T-helper 2 cell treated with Interferon-gamma antibody and Interleukin-4, amounts not matched to agents 5 μg/mL and 100 μg/mL, for 36 hours (primary cell): ENCODE data around the gene RIPPLY3.
"Not testable (repeated sequence)": the region's sequence is repeated elsewhere in the genome, so short reads cannot be mapped to it uniquely, and the experiment has no call there.

ENCODE experiments used
- DNase-seq: peaks from one replicate; pipeline ENCODE4 v3.0.0; 2021; ENCODE audit warnings: low spot score
- H3K27ac Mint-ChIP-seq: one replicate; pipeline ENCODE4 v1.8.0; 2021; ENCODE audit warnings: mild to moderate bottlenecking, mixed read lengths
- H3K27me3 Mint-ChIP-seq: one replicate; pipeline ENCODE4 v1.8.0; 2021; ENCODE audit warnings: low read depth, mixed read lengths
- H3K36me3 Mint-ChIP-seq: one replicate; pipeline ENCODE4 v1.8.0; 2021; ENCODE audit warnings: low read depth, mixed read lengths
- H3K4me1 Mint-ChIP-seq: one replicate; pipeline ENCODE4 v1.8.0; 2021; ENCODE audit warnings: low read depth, mixed read lengths
- H3K4me3 Mint-ChIP-seq: one replicate; pipeline ENCODE4 v1.8.0; 2022; ENCODE audit warnings: mild to moderate bottlenecking, moderate library complexity, mixed read lengths
- H3K9me3 Mint-ChIP-seq: one replicate; pipeline ENCODE4 v1.8.0; 2021; ENCODE audit warnings: mixed read lengths

Gene RIPPLY3

DNA sequence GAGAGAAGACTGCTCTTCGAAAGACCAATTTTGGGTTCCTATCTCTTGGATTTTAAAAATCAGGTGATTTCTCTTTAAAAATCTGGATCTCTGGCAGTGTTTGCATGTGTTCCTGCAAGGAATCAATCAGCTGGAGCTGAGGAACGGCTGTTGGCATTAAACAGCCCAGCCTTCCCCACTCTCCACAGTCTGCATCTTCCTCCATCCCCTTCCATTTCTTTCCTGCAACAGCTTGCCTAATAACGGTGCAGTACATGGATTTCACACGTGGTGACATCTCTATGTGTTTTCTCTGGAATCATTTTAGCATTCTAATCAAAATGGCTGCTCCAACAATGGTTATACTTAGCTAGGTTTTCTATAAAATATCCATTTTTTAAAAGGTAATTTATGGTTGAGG lies 20.0 kb downstream of the RIPPLY3 start:
- Mint-ChIP-seq H3K27ac (no peak overlapping the region), H3K9me3 (no peaks in the 10 kb centered on the region), H3K27me3 (peaks cover 12% of the 10 kb centered on the region), H3K36me3 (no peaks in the 10 kb centered on the region), H3K4me3 (no peak overlapping the region), H3K4me1 (no peaks in the 10 kb centered on the region)
- DNase-seq = no peak

DNA sequence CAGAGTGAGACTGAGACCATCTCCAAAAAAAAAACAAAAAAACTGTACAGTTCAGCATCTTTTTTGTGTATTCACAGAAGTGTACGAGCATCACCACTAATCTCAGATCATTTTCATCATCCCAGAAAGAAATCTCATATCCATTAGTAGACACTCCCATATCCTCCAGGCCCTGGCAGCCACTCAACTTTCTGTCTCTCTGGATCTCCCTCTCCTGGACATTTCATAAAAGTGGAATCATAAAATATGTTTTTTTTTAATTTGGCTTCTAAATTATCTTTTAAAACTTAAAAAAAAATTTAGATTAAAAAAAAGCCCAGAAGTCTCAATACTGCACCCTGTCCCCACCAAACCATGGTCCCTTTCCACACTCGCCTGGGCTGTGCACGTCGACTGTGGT lies 22.1 kb downstream of the RIPPLY3 start:
- H3K27me3 Mint-ChIP-seq = peaks cover 9% of the 10 kb centered on the region
- no peaks in the 10 kb centered on the region for H3K36me3 Mint-ChIP-seq
- H3K4me3 Mint-ChIP-seq = no peak overlapping the region
- no peak overlapping the region for H3K27ac Mint-ChIP-seq
- H3K4me1 Mint-ChIP-seq = peaks cover 2% of the 10 kb centered on the region
- no peak for DNase-seq
- no peaks in the 10 kb centered on the region for H3K9me3 Mint-ChIP-seq

GRCh38 chr21:37030864-37031263 lies 24.4 kb downstream of the RIPPLY3 start:
- Mint-ChIP-seq H3K27me3 (peaks cover 11% of the 10 kb centered on the region), H3K4me1 (peaks cover 2% of the 10 kb centered on the region), H3K4me3 (no peak overlapping the region), H3K36me3 (no peaks in the 10 kb centered on the region), H3K27ac (no peak overlapping the region), H3K9me3 (no peaks in the 10 kb centered on the region)
- DNase-seq = no peak

DNA sequence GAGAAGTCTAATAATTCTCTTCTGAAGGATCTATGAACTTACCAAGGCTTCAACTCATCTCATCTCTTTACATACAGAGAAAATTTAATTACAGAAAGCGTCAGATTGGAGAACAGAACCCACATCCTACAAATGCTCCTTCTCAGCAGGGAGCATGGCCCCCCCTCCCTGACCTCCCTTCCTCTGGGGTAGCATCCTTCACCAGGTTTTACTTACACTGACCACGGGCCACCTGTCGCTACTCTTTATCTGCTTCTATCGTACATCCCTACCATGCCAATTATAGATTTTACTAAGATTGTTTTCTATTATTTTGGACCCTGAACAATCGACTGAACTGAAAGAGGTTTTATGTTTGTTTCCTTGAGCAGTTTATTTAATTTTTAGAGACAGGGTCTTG lies 25.8 kb downstream of the RIPPLY3 start:
- H3K27me3 Mint-ChIP-seq = peaks cover 4% of the 10 kb centered on the region
- H3K27ac Mint-ChIP-seq = no peak overlapping the region
- DNase-seq = no peak
- H3K4me1 Mint-ChIP-seq = peaks cover 2% of the 10 kb centered on the region
- no peak overlapping the region for H3K4me3 Mint-ChIP-seq
- no peaks in the 10 kb centered on the region for H3K36me3 Mint-ChIP-seq
- H3K9me3 Mint-ChIP-seq = no peaks in the 10 kb centered on the region

GRCh38 chr21:37032877-37033471 lies 26.5 kb downstream of the RIPPLY3 start:
- Mint-ChIP-seq H3K36me3 (no peaks in the 10 kb centered on the region), H3K27ac (no peak overlapping the region), H3K27me3 (peaks cover 6% of the 10 kb centered on the region), H3K9me3 (no peaks in the 10 kb centered on the region), H3K4me3 (no peak overlapping the region), H3K4me1 (peaks cover 2% of the 10 kb centered on the region)
- no peak for DNase-seq

- H3K27ac Mint-ChIP-seq, H3K4me1 Mint-ChIP-seq, DNase-seq, H3K4me3 Mint-ChIP-seq, H3K9me3 Mint-ChIP-seq, H3K36me3 Mint-ChIP-seq, H3K27me3 Mint-ChIP-seq: not testable (repeated sequence)
These were observed 27.9 kb downstream of the RIPPLY3 start for GRCh38 chr21:37034394-37034793.

DNA sequence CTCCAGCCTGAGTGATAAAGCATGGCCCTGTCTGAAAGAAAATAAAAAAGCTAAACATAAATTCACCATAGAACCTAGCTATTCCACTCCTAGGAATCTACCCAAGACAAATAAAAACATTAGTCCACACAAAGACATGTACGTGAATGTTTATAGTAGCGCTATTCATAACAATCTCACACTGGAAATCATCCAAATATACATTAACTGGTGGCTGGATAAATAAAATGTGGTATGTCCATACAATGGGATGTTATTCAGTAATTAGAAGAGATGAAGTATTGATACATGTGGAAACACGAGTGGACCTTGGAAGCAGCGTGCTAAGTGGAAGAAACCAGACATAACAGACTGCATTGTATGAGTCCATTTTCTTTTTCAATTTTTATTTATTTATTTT lies 29.7 kb downstream of the RIPPLY3 start:
- no peaks in the 10 kb centered on the region for H3K9me3 Mint-ChIP-seq
- peaks cover 9% of the 10 kb centered on the region for H3K27me3 Mint-ChIP-seq
- no peaks in the 10 kb centered on the region for H3K36me3 Mint-ChIP-seq
- H3K27ac Mint-ChIP-seq = no peak overlapping the region
- DNase-seq = no peak
- H3K4me3 Mint-ChIP-seq = no peak overlapping the region
- H3K4me1 Mint-ChIP-seq = peaks cover 2% of the 10 kb centered on the region

GRCh38 chr21:37039411-37040075 lies 33.0 kb downstream of the RIPPLY3 start:
- Mint-ChIP-seq H3K27me3 (peaks cover 5% of the 10 kb centered on the region), H3K4me1 (peaks cover under 1% of the 10 kb centered on the region), H3K4me3 (no peak overlapping the region), H3K36me3 (no peaks in the 10 kb centered on the region), H3K9me3 (no peaks in the 10 kb centered on the region), H3K27ac (no peak overlapping the region)
- no peak for DNase-seq

DNA sequence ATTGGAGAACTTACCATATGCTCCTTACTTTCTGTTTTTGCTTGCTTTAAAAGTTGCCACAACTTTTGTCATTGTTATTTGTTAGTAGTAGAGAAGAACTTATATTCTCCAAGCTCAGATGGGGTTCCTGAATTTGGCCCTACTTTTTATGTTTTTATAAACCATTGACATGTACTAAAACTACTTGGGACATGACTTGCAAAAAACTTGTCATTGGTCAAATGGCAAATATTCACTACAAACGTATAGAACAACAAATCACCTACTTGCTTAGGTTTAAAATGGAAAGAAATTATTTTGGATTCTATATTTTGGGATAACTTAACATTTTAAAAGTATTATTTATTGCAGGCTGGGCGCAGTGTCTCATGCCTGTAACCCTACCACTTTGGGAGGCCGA lies 33.7 kb downstream of the RIPPLY3 start:
- no peaks in the 10 kb centered on the region for H3K9me3 Mint-ChIP-seq
- H3K27me3 Mint-ChIP-seq = peaks cover 5% of the 10 kb centered on the region
- no peaks in the 10 kb centered on the region for H3K36me3 Mint-ChIP-seq
- peaks cover 6% of the 10 kb centered on the region for H3K4me1 Mint-ChIP-seq
- H3K4me3 Mint-ChIP-seq = no peak overlapping the region
- no peak for DNase-seq
- no peak overlapping the region for H3K27ac Mint-ChIP-seq

DNA sequence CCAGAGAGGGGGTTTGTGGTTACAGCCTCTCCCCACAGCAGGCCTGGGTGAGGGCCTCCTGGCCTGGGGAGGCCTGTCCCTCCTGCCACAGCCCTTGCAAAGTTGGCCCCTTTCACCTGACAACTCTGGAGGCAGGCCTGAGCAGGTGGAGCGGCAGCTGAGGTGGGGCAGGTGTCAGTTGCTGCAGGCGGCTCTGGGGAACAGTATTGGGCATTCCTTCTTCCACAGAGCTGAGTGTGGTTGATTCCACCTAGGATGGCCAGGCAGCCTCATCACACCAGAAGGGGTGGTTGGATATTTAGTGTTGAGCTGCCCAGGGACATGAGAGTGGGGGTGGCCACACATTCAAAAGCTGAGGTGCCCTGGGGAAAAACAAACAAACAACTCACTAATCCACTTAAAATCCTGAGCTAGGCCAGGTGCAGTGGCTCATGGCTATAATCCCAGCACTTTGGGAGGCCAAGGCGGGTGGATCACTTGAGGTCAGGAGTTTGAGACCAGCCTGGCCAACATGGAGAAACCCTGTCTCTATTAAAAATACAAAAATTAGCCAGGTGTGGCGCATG lies 35.3 kb downstream of the RIPPLY3 start:
- Mint-ChIP-seq H3K4me3 (no peak overlapping the region), H3K4me1 (peaks cover 10% of the 10 kb centered on the region), H3K9me3 (no peaks in the 10 kb centered on the region), H3K27me3 (peaks cover 8% of the 10 kb centered on the region), H3K27ac (no peak overlapping the region), H3K36me3 (no peaks in the 10 kb centered on the region)
- no peak for DNase-seq

DNA sequence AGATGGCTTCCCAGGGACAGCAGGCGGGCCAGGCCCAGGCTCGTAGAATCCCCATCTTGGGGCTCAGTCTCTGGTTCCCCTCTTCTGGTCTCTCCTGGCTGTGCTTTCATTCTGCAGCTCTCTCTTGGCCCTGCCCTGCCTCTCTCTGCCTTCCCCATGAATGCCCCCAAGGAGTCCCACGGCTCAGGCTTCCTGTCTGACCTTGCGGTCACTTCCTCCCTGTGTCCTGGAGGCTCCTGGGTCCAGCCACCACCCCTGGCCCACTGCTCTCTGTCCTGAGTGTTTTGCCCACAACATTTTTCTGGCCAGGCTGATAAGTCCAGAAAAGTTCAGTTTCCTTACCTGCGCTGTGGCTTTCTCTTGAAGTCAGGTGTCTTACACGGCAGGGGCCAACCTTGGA lies 37.3 kb downstream of the RIPPLY3 start:
- Mint-ChIP-seq H3K4me3 (no peak overlapping the region), H3K9me3 (no peaks in the 10 kb centered on the region), H3K27me3 (peaks cover 16% of the 10 kb centered on the region), H3K4me1 (peaks cover 10% of the 10 kb centered on the region), H3K27ac (no peak overlapping the region), H3K36me3 (no peaks in the 10 kb centered on the region)
- DNase-seq = no peak

DNA sequence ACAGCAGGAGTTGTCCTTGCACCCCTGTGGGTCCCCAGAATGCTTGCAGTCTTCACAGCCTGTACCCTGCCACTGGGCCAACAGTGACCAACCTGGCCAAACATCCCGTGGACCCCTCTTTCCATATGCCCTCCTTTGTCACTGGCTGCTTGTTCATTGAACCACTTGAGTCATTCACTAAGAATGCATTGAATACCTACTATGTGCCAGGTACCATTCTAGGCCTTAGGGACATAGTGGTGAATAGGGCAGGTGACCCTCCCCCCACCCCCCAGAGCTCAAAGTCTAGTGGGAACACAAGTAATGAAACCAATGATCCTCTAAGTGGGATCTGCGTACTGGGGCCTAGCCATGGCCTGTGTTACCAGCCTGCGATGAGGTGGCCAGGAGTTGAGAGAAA lies 38.1 kb downstream of the RIPPLY3 start:
- H3K36me3 Mint-ChIP-seq = no peaks in the 10 kb centered on the region
- H3K9me3 Mint-ChIP-seq = no peaks in the 10 kb centered on the region
- H3K27me3 Mint-ChIP-seq = peaks cover 17% of the 10 kb centered on the region
- no peak overlapping the region for H3K4me3 Mint-ChIP-seq
- no peak for DNase-seq
- H3K27ac Mint-ChIP-seq = no peak overlapping the region
- H3K4me1 Mint-ChIP-seq = peaks cover 11% of the 10 kb centered on the region

DNA sequence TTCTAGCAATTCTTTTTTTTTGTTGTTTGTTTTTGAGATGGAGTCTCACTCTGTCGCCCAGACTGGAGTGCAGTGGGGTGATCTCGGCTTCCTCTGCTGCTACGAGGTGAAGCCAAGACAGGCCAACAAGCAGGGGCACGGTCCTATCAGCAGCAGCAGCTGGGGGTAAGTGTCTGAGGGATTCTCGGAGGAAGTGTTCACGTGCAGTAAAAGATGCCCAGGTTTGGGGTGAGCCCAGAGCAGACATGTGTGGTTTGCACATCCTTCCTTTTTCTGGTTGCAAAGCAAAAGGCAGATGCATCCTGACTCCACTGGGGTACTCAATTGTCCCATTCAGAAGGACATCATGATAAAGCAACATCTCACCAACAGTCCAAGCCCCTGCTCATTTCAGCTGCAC lies 38.6 kb downstream of the RIPPLY3 start:
- peaks cover 22% of the 10 kb centered on the region for H3K27me3 Mint-ChIP-seq
- no peak for DNase-seq
- H3K4me1 Mint-ChIP-seq = peaks cover 13% of the 10 kb centered on the region
- no peak overlapping the region for H3K4me3 Mint-ChIP-seq
- H3K9me3 Mint-ChIP-seq = no peaks in the 10 kb centered on the region
- no peak overlapping the region for H3K27ac Mint-ChIP-seq
- H3K36me3 Mint-ChIP-seq = no peaks in the 10 kb centered on the region

GRCh38 chr21:37045556-37045955 lies 39.1 kb downstream of the RIPPLY3 start:
- Mint-ChIP-seq H3K27me3 (peaks cover 24% of the 10 kb centered on the region), H3K9me3 (no peaks in the 10 kb centered on the region), H3K36me3 (no peaks in the 10 kb centered on the region), H3K27ac (no peak overlapping the region), H3K4me1 (peaks cover 13% of the 10 kb centered on the region), H3K4me3 (no peak overlapping the region)
- DNase-seq = no peak

DNA sequence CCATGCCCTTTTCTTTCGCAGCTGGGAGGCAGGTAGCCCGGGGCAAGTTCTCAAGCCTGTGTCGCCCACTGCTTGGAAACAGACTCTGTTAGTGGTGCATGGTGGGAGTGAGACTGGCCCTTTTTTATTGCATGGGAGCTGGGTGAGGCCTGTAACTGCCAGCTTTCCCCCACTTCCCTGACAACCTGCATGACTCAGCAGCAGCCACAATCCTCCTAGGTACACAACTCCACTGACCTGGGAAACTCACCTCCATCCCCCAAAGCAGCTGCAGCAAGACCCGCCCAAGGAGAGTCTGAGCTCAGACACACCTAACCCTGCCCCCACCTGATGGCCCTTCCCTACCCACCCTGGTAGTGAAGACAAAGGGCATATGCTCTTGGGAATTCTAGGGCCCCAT lies 40.6 kb downstream of the RIPPLY3 start:
- H3K27ac Mint-ChIP-seq = no peak overlapping the region
- no peaks in the 10 kb centered on the region for H3K9me3 Mint-ChIP-seq
- H3K36me3 Mint-ChIP-seq = no peaks in the 10 kb centered on the region
- H3K4me3 Mint-ChIP-seq = no peak overlapping the region
- peaks cover 24% of the 10 kb centered on the region for H3K27me3 Mint-ChIP-seq
- peaks cover 13% of the 10 kb centered on the region for H3K4me1 Mint-ChIP-seq
- DNase-seq = no peak
